H4 (cell line): ENCODE measurements around the gene SPI1. TPM values are rescaled to one million over a fixed set of nuclear protein-coding genes. Genes with fewer than 3 reads are reported as not detected.

ENCODE experiments used
- DNase-seq: peaks from one replicate; pipeline ENCODE4 v3.0.0-alpha.2; 2015; ENCODE audit warnings: low spot score
- total RNA-seq: library from RNA; depleted of rRNA; stranded (reverse); fragments of >200 nt; shearing (Covaris generic); gene quantifications from 2 replicates; pipeline ENCODE4 v1.2.3, GENCODE V29; 2014; rRNA removed

SPI1 gene
- total RNA-seq = not detected in 2 replicates

DNA sequence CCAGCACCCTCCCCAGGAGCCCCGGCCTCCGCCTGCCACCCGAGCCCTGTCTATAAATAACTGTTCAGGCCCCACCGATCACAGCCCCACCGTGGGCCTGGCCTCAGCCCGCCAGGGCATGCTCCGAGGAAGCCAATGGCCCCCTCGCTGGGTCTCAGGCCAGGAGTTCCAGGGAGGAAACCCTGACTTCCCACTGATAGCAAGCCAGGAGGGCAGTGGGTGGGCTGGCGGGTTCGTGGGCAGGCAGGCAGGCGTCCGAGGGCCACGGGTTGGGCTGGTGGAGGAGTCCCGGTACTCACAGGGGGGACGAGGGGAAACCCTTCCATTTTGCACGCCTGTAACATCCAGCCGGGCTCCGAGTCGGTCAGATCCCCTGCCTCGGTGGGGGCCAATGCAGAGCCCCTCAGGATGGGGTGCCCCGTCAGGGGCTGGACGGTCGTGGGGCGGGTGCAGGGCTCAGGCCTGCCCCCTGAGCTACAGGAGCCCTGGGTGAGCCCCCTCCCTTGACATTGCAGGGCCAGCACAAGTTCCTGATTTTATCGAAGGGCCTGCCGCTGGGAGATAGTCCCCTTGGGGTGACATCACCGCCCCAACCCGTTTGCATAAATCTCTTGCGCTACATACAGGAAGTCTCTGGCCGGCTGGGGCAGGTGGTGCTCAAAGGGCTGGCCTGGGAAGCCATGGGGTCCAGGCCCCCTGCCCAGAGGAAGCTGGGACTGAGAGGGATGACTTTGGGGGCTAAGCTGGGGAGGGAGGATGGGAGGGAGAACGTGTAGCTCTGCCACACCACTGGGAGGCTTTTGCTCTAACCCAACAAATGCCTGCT is at the start of gene SPI1:
Gene SPI1, minus strand, starts transcription at position 538 of the 826 bp plus-strand sequence. Its CDS starts 194 bp downstream, at position 344.
- no peak for DNase-seq

DNA sequence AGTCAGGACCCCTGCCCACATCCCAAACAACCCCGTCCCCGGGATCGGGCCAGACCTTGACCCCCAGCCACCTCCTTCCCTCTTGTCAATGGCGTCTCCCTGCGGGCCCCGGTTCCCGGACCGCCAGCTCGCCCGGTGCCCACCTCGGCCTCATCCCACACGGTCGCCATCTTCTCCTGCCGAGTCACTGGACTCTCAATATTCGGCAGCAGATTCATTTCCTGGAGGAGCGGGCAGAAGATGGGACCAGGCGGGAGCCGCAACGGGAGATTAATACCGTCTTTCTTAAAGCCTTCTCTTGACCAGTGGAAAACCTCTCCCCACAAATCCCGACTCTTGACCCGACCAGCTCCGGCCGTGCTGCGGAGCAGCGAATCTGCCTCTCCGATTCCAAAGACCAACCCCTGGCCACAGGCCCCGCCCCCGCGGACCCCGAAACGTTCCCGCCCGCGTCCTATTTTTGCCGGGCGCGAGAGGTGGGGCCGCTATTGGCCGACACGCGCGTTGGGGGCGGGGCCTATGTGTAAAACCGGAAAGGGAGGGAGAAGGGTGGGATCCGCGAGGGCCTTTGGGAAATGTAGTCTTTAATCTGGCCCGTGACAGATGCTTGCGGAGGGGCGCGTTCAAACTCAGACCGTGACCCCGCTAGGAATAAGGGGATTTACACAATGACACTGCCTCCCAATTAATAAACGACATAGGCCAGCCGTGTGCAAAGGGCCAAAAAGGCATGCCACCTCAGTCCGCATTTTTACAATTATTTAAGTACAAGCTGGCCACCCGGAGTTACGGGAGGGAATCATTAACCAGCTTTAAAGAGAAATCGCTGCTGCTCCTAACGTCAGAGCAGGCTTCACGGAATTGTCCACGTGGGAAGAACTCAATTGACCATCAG is 48.0 kb upstream of the SPI1 start, which contains the start of gene PSMC3:
Gene PSMC3, minus strand, starts transcription at position 378 of the 895 bp plus-strand sequence. Its CDS starts 160 bp downstream, at position 218.
- peak; percentile 85 for DNase-seq

DNA sequence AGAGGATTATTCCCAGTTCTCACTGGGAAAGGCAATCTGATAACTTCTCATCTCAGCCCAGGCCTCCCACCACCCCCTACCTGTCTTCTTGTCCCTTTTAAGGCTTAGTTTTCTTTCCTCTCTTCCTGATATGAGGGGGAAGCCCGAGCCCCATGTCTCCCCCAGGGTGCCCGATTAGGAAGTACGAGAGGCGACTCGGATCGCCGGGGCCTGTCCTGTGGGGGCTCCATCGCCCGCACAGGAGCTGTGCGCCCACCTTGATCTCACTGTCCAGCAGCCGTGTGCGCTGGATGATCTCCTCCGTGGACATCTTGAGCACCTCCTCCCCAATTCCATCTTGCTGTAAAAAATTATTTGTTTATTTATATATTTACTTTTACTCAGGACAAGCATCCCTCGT is 47.3 kb upstream of the SPI1 start:
- no peak for DNase-seq

DNA sequence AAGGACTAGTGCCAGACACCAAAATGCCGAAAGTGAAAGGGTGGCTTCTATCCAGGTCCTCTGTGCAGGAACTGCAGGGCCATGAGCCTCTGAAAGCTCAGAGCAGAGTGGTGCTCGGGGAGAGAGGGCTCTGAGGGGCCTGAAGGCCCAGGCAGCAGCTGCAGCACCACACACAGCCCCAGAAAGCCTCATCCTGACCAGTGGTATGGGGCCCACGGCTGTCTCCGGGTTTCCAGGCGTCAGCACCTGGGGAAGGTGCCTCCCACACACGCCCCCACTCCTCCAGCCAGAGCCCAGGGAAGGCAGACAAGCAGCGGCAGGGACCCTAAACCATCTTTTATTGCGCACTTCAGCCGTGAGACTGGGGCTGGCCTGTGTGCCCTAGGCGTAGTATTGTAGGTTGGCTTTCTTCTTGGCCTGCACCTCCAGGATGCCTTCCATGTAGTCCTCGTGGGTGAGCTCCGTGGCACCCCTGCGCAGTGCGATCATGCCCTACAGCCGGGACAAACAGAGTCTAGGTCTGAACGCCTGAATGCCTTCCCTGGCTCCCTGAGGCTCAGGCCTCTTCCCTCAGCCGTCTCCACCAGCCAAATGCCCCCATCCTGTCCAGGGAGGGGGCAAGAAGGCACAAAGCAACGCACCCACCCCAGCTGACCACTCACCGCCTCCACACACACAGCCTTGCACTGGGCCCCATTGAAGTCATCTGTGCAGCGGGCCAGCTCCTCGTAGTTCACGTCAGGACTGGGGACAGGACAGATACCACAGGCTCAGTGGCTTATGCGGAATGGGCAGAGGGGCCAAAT is 40.3 kb upstream of the SPI1 start:
- no peak for DNase-seq

DNA sequence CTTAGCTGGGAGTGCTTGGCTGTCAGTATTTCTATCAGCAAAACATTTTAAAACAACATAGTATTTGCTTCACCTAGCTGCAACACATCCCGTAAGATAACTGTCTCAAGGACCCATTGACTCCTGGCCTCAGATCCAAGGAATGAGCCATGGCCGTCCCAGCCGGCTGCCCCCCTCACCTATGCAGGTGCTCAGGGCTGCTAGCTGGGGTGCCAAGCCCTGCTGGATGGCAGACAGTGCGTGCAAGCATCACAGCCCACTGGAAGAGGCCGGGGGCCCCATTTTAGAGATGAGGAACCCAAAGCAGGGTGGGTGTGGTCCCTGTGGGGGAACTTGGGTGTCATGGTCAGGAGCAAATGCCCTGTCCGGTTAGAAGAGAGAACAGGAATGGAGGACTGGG is 39.4 kb upstream of the SPI1 start:
- no peak for DNase-seq

DNA sequence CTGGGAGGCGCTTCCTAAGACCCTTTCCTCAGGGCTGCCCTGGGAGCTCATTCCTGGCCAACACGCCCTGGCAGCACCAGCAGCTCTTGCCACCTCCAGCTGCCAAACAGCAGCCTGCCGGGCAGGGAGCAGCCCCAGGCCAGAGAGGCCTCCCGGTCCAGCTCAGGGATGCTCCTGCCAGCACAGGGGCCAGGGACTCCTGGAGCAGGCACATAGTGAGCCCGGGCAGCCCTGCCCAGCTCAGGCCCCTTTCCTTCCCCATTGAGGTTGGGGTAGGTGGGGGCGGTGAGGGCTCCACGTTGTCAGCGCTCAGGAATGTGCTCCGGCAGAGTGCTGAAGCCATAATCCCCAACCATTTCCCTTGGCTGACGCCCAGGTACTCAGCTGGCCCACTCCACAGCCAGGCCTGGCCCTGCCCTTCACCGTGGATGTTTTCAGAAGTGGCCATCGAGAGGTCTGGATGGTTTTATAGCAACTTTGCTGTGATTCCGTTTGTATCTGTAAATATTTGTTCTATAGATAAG is 37.7 kb upstream of the SPI1 start:
- peak; percentile 88 for DNase-seq

DNA sequence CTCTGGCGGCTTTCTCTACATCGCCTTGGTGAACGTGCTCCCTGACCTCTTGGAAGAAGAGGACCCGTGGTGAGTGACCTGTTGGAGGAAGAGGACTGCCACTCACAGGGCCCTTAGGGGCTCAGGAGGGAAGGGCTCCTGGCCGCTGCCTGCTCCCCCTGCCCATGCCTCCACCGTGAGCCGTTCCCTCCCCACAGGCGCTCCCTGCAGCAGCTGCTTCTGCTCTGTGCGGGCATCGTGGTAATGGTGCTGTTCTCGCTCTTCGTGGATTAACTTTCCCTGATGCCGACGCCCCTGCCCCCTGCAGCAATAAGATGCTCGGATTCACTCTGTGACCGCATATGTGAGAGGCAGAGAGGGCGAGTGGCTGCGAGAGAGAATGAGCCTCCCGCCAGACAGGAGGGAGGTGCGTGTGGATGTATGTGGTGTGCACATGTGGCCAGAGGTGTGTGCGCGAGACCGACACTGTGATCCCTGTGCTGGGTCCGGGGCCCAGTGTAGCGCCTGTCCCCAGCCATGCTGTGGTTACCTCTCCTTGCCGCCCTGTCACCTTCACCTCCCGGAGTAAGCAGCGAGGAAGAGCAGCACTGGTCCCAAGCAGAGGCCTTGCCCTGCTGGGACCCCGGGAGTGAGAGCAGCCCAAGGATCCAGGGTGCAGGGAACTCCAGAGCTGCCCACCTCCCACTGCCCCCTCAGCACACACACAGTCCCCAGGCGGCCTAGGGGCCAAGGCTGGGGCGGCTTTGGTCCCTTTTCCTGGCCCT is 36.9 kb upstream of the SPI1 start:
- DNase-seq = no peak

DNA sequence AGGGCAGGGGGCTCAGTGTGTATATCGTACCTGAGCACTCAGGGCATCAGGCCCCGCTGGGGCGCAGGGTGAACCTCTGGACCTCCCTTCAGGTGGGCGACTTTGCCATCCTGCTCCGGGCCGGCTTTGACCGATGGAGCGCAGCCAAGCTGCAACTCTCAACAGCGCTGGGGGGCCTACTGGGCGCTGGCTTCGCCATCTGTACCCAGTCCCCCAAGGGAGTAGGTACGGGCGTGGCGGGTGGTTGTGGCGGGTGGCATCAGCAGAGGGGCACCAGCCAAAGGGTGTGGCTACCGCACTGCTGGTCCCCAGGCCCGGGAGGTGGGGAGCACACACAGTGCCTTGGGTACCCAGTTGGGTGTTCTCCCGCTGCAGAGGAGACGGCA is 36.3 kb upstream of the SPI1 start:
- no peak for DNase-seq

DNA sequence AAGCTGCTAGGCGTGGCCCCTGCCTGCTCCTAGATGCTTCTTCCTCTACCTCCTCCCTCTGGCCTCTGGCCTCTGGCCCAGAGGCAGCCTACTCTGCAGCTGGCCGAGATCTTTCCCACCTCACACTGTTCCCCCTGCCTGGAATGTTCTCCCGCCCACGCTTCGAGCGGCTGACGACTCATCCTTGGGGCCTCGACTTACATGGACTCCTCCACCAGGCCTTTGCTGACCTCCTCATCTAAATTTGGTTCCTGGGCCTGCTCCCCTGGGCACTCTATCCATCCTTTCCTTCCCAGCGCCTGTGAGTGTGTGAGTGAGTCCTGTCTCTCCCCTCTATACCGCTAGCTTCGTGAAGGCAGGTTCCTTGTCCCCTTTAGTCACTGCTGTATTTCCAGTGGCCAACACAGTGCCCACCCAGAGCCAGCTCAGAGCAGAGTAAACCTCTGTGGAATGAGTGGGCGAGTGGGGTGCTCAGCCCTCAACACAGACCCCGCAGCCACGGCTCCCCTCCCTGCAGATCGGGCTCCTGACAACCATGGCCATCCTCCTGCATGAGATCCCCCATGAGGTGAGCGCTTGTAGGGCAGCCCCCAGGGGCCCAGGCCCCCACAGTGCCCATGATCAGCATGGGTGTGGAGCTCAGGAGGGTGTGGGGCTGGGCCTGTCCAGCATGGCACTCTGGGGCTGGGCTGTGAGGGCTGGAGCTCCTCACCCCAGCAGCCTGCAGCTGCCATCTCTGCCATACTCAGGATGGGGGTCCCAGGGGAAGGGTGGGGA is 35.7 kb upstream of the SPI1 start:
- DNase-seq = no peak

DNA sequence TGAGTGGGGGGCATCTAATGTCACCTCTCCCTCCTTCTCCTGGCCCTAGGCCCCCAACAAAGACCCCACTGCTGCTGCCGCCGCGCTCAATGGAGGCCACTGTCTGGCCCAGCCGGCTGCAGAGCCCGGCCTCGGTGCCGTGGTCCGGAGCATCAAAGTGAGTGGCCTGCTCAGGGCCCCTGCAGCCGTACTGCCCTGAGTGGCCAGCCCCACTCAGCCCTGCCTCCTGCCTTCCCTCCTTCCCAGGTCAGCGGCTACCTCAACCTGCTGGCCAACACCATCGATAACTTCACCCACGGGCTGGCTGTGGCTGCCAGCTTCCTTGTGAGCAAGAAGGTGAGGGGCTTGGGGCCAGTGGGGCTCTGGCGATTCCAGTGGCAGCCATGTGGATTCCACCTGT is 35.0 kb upstream of the SPI1 start:
- no peak for DNase-seq

DNA sequence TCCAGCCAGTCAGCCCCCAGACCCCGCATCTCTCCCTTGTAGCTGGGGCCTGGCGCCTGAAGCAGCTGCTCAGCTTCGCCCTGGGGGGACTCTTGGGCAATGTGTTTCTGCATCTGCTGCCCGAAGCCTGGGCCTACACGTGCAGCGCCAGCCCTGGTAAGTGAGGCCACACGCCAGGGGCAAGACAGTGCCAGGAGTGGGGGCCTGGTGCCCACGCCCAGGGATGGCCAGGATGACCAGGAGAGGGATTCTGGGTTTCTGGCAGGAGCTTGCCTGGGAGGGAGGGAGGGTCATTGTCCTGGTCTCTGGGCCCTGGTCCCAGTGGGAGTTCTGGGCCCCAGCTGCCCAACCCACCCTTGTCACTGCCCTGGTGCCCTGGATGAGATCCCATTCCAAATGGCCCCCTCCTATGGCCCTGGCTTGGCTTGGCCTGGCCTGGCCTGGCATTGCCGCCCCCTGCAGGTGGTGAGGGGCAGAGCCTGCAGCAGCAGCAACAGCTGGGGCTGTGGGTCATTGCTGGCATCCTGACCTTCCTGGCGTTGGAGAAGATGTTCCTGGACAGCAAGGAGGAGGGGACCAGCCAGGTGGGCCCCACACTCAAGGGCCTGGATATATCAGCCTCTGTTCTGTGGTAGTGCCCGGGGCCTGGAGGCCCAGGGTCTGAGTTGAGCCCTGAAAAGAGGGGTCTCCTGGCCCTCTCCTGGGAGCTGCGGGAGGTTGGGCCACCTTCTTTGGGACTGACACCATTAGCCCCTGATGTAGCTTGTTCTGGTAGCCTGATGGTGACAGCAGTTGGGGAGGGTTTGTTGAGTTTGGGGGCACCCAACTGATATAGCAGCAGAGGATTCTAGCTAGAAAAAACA is 33.8 kb upstream of the SPI1 start:
- no peak for DNase-seq

DNA sequence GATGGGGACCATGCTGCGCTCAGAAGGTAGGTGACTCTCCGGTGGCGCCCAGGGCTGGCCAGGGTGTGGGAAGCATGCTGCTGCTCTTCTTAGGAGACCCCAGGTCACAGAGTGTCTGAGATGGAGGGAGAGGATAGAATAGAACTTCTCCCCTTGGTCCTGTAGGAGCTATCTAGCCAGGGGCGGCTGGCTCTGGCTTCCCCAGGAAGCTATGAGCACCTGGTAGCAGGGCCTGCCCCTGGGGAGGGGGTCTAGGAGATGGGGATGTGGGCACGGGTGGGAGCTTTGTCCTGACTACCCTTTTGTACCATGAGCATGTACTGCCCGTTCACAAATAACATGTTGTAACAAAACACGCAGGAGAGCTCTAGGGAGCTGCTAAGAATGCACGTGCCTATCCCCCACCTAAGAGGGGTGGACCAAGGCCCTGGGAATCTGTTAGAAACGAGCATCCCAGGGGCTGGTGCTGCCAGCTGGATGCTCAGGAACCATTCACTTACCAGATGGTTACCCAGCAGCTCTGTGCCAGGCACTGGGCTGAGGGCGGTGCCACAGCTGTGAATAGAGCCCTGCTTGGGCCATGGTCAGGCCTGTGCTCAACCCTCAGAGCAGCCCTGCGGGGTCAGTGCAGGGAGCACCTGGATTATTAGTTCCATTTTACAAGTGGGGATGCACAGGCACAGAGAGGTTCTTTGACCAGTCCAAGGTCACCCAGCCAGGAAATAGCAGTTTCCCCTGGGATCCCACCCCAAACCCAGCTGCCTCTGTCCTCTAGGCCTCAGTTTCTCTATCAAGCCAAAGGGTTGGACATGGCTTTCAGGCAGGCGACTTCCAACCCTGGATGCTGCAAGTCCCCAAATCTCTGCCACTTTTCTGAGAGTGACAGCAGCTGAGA is 32.3 kb upstream of the SPI1 start:
- no peak for DNase-seq

DNA sequence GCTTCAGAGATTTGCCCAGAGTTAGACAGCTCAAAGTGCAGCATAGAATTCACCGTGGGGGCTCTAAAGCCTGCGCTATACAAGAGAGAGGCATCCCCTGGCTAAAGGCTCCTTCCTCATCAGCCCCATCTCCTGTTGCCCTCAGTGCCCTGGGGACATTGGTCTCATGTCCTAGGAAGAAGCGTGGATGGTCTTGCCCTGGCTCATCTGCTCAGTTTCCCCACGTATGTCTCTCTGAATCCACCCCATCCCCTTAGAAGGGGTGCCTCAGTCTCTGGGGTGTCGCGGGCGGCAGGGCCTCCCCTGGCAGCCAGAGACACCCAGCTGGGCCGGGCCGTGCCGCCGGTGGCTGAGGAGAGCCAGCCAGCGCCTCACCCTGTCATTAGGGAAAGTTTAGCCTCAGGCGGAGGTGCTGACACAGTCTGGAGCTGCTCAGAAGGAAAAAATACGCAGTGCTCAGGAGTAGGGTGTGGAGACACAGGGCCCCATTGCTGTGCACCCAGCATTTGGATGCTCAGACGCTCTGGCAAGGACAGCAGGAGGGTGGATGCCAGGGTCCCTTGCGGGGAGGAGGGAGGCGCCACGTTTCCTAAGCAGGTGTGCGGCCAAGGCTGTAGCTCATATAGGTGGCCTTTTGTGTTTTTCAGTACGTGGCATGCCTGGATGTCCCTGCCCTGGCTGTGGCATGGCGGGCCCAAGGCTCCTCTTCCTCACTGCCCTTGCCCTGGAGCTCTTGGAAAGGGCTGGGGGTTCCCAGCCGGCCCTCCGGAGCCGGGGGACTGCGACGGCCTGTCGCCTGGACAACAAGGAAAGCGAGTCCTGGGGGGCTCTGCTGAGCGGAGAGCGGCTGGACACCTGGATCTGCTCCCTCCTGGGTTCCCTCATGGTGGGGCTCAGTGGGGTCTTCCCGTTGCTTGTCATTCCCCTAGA is 31.4 kb upstream of the SPI1 start:
- no peak for DNase-seq

DNA sequence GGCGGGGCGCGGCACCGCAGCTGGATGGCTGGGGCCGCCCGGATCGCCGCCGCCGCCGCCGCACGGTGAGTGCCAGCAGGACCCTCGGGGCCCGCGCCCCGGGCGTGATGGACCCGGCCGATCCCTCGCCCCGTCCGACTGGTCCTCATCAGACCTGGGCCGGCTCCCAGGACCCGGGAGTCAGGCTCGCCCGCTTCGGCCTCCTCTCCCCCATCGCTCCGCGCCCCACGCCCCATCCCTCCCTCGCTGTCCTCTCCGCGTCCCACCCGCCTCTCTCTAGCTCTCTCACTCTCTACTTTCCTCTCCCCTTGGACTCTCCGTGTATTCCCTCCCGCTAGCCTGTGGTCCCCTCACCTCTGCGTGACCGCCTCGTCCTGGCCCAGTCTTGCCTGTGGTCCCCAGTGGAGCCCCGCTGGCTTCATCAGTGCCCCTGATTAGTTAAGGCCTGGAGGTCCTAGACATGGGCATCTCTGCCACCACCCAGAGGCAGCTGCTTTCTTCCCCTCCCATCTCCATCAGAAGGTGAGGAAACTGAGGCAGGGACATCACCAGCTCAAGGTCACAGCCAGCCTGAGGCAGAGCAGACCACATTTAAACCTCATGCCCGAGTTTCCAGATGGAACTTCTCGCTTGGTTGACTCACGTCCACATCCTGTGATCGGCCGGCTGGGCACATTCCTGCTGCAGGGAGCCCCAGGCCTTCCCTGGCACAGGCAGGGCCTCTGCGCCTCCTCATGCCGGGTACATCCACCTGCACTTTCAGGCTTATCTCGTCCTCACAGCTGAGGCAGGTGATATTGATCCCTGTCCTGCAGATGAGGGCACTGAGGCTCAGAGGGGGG is 30.5 kb upstream of the SPI1 start:
- DNase-seq = peak; percentile 53

DNA sequence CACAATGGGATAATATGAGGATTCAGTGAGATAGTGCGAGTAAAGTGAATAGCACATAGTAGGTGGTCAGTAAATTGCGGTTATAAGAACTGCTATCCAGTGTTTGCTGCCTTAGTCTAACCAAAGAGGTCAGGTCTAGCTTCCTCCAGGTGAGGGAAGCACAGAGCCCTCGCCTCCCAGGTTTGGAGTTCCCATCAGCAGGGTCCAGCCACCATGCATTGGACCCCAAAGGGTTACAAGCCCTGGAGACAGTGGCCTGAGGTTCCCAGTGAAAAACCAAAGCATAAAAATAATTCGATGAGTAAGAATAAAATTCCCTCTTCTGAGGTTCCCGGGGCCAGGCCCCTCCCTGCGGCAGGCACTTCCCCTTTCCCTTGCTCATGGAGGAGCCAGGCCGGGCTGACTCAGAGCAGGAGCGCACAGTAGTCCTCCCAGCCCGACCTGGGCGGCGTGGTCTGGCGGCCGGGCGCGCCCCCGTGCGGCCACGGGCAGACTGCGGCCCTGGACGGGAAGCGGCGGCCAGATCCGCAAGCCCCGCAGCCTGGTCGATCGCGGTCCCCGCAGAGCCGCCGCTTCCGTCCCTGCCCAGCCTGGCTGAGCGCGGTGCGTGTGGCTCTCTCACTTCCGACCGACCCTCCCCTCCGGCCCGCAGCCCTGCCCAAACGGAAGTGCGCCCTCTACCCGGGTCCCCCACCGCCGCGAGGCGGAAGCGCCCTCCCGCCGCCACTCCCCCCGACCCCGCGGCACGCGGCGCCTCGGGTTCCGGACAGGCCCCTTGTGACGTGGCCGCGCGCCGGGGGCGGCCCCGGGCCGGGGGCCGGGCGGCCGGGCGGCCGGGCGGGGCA is 29.6 kb upstream of the SPI1 start, which contains the start of gene SLC39A13:
Gene SLC39A13, plus strand, starts transcription at position 845 of the 845 bp plus-strand sequence. CDS start 1,505 bp downstream, outside the sequence.
- peak; percentile 86 for DNase-seq
